22Rv1 (cell line): ENCODE results near the gene CHCHD4.

Experiments used
- H3K27ac ChIP-seq: fragments of 450-650 bp; 2 replicates; pipeline ENCODE4 v1.5.1; 2017
- ZFX ChIP-seq: fragments of 450-650 bp; IDR thresholded peaks from 2 replicates; pipeline ENCODE4 v1.6.1; 2017; ENCODE audit warnings: antibody characterized with exemption, borderline replicate concordance
- TF ChIP-seq, protein P1 (sequence below): fragments of 450-650 bp; IDR thresholded peaks from 2 replicates; pipeline ENCODE4 v1.5.1; 2017; ENCODE audit warnings: mild to moderate bottlenecking

The CHCHD4 gene

DNA sequence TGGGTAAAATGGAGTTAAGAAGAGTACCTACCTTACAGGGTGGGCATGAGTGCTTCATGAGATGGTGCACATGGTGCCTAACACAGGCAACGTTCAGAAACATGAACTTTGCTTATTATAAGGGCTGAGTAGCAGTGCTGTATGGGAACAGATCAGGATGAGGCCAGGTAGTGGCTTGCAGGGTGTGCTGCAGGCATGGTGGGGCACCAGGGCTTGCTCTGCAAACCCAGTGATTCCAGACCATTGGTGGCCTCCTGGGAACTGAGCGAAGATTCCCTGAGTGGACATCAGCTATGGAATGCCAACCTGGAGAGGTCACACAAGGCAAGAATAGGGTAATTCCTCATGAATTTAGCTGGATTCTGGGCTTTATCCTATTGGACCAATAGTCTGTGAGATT, 16.0 kb upstream of the CHCHD4 start:
- no peak for TF ChIP-seq ZFX
- TF ChIP-seq, protein P1, sequence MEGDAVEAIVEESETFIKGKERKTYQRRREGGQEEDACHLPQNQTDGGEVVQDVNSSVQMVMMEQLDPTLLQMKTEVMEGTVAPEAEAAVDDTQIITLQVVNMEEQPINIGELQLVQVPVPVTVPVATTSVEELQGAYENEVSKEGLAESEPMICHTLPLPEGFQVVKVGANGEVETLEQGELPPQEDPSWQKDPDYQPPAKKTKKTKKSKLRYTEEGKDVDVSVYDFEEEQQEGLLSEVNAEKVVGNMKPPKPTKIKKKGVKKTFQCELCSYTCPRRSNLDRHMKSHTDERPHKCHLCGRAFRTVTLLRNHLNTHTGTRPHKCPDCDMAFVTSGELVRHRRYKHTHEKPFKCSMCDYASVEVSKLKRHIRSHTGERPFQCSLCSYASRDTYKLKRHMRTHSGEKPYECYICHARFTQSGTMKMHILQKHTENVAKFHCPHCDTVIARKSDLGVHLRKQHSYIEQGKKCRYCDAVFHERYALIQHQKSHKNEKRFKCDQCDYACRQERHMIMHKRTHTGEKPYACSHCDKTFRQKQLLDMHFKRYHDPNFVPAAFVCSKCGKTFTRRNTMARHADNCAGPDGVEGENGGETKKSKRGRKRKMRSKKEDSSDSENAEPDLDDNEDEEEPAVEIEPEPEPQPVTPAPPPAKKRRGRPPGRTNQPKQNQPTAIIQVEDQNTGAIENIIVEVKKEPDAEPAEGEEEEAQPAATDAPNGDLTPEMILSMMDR = no peak

DNA sequence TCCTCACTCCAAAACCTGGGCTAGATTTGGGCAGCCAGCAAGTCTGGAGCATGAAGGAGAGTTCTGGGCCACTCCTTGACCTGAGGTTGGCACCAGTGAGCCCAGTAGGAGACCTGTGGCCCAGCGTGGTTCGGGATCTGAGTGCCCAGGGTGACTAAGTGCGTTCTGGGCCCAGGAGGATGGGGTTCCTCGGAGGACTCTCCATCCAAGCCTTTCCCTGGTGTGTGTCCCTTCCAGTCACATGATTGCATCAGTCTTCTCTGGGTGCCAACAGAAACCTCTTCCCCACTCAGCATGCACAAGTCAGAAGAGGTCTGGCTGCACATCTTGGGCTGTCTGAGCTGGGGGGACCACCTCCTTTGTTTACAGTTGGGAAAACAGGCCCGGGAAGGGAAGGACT, 15.1 kb upstream of the CHCHD4 start:
- H3K27ac ChIP-seq = no peak overlapping the region
- TF ChIP-seq ZFX = no peak
- TF ChIP-seq, protein P1 = no peak

More for the DNA sequence above, 16.0 kb upstream of the CHCHD4 start:
- H3K27ac ChIP-seq = no peak overlapping the region

DNA sequence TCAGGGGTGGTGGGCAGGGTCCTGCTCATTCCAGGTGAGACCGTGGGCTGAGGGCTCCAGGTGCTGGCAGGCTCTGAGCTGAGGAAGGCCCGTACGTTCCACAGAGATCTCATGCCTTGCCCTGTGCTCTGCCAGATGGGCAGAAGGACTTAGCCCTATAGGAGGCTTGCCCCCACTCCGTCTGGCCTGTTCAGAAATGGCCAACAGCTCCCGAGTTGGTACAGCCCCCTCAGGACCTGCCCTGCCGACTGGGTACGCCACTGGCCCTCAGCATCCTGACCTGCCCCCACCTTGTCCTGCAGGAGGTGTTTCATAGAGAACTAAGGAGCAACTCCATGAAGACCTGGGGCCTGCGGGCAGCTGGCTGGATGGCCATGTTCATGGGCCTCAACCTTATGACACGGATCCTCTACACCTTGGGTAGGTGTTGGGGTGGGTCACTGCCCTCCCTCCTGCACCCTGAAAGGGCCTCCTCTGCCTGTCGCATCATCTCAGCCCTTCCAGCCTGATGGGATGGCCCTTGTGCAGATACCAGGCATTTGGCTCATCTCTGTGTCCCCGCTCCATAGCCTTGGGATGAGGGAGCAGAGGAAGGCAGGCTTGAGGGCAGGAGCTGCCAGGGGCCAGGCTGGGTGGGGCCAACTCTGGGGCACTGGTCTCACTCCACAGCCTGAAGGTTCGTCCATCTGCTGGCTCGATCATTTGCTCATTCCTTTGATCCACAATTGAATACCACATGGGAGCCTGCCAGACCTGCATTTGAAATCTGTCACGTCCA, 14.4 kb upstream of the CHCHD4 start:
- no peak overlapping the region for H3K27ac ChIP-seq

DNA sequence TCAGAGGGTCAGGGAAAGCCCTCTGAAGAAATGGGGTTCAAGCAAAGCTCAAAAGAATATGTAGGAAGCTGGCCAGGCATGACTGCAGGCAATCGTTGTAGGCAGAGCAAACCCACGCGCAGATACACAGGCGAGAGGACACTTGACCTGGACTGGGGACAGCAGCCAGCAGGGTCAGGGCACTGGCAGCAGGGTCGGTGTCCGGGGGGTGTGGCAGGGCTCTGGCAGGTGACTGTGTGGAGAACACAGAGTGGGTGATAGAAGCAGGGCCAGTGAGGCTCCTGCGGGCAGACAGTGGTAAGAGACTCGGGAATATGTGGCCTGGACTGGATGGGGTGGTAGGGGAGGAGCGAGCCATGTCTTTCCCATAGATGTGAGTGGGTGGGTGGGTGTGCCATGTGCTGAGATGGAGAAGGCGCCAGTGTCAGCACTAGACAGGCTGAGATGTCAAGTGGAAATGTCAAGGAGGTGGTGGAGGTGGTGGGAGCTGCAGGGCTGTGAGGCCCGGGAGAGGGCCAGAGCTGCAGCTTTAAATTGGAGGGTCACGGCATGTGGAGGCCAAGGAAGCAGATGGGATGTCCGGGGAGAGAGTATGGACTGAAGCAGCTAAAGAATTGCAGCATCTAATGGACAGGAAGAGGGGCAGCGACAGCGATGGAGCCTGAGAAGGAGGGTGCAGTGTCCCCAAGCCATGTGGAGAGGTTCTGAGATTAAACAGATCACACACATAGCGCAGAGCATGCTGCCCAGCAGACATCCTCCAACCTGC, 13.6 kb upstream of the CHCHD4 start:
- TF ChIP-seq, protein P1 = no peak
- no peak for TF ChIP-seq ZFX
- no peak overlapping the region for H3K27ac ChIP-seq

More for the DNA sequence above, 14.4 kb upstream of the CHCHD4 start:
- TF ChIP-seq, protein P1 = no peak
- no peak for TF ChIP-seq ZFX

DNA sequence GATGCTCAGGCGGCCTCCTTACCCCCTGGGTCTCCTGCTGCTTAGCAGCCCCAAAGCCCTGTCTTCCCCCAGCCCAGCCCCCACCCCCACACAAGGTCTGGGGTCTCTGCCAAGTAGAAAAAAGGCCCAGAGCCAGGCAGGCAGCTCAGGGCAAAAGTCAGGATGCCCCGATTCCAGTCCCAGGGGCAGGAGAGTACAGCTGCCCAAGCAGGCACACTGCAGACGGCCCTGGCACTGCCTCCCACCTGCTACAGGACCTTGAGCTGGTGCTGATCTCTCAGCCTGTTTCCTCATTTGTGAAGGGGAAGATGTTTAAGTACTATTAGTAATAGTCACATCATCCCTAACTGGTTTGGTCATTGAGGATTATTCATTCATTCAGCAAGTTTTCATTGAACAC, 12.8 kb upstream of the CHCHD4 start:
- TF ChIP-seq, protein P1 = no peak
- no peak for TF ChIP-seq ZFX
- no peak overlapping the region for H3K27ac ChIP-seq

DNA sequence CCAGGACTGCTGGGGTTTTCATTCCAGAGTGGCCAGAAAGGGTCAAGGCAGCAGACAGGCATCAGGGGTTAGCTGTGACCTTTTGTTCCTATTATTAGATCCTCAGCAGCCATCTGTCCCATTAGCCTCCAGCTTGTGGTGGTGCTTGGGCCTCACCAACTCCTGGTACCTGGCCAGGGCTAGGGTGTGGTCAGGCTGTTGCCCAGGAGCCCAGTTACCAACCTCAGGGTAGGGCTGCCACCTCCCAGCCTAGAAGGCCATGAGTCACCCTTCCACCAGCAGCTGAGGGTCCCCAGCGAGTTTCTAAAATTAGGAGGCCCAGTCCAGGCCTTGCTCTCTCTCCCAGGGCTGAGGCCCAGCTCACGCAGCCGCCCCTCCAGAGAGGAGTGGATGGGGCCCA, 12.3 kb upstream of the CHCHD4 start:
- TF ChIP-seq, protein P1 = no peak
- no peak for TF ChIP-seq ZFX
- H3K27ac ChIP-seq = no peak overlapping the region

DNA sequence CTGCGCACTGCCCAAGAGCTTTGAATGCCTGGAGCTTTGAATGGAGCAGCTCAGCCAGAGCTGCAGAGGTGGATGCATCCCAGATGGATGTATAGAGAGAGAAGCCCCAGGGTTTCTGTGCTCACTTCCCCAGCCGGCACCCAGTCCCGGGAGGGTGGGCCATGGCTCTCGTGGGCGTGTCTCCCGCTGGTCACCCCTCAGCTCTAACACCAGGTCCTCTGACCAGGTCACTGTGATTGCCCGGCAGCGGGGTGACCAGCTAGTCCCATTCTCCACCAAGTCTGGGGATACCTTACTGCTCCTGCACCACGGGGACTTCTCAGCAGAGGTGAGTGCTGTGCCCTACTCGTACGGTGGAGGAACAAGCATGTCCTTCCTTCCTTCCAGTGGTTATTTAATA, 10.9 kb upstream of the CHCHD4 start:
- no peak overlapping the region for H3K27ac ChIP-seq
- TF ChIP-seq, protein P1 = no peak
- no peak for TF ChIP-seq ZFX
